ENCODE data around the gene C1orf21.

GRCh38 chr1:184559117-184559713 is 172.4 kb downstream of the C1orf21 start:
- TF ChIP-seq, protein P1, sequence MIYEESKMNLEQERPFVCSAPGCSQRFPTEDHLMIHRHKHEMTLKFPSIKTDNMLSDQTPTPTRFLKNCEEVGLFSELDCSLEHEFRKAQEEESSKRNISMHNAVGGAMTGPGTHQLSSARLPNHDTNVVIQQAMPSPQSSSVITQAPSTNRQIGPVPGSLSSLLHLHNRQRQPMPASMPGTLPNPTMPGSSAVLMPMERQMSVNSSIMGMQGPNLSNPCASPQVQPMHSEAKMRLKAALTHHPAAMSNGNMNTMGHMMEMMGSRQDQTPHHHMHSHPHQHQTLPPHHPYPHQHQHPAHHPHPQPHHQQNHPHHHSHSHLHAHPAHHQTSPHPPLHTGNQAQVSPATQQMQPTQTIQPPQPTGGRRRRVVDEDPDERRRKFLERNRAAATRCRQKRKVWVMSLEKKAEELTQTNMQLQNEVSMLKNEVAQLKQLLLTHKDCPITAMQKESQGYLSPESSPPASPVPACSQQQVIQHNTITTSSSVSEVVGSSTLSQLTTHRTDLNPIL (CRISPR knock-in tag; IDR thresholded peaks at IDR 0.05; ENCODE audit: low read depth): no peak
- TF ChIP-seq ZC3H10 (CRISPR knock-in tag; IDR thresholded peaks at IDR 0.05) (no peak), RARB (CRISPR knock-in tag; IDR thresholded peaks at IDR 0.05) (no peak), CSDC2 (CRISPR knock-in tag; IDR thresholded peaks at IDR 0.05) (no peak), ZFP3 (CRISPR knock-in tag; IDR thresholded peaks at IDR 0.05) (no peak), ZFP30 (CRISPR knock-in tag; IDR thresholded peaks at IDR 0.05) (no peak), ARNTL (CRISPR knock-in tag; IDR thresholded peaks at IDR 0.05; ENCODE audit: borderline replicate concordance, low read depth) (no peak), POU6F1 (CRISPR knock-in tag; IDR thresholded peaks at IDR 0.05; ENCODE audit: borderline replicate concordance, low read depth) (no peak), TCF4 (CRISPR knock-in tag; IDR thresholded peaks at IDR 0.05; ENCODE audit: borderline replicate concordance) (no peak), BACH2 (CRISPR knock-in tag; IDR thresholded peaks at IDR 0.05; ENCODE audit: borderline replicate concordance) (no peak)
- TF ChIP-seq, protein P2, sequence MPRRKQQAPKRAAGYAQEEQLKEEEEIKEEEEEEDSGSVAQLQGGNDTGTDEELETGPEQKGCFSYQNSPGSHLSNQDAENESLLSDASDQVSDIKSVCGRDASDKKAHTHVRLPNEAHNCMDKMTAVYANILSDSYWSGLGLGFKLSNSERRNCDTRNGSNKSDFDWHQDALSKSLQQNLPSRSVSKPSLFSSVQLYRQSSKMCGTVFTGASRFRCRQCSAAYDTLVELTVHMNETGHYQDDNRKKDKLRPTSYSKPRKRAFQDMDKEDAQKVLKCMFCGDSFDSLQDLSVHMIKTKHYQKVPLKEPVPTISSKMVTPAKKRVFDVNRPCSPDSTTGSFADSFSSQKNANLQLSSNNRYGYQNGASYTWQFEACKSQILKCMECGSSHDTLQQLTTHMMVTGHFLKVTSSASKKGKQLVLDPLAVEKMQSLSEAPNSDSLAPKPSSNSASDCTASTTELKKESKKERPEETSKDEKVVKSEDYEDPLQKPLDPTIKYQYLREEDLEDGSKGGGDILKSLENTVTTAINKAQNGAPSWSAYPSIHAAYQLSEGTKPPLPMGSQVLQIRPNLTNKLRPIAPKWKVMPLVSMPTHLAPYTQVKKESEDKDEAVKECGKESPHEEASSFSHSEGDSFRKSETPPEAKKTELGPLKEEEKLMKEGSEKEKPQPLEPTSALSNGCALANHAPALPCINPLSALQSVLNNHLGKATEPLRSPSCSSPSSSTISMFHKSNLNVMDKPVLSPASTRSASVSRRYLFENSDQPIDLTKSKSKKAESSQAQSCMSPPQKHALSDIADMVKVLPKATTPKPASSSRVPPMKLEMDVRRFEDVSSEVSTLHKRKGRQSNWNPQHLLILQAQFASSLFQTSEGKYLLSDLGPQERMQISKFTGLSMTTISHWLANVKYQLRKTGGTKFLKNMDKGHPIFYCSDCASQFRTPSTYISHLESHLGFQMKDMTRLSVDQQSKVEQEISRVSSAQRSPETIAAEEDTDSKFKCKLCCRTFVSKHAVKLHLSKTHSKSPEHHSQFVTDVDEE (CRISPR knock-in tag; IDR thresholded peaks at IDR 0.05): no peak
